Stimulated activated CD4-positive, alpha-beta T cell treated with anti-CD3 and anti-CD28 coated beads, Interleukin-2, amount 100 ng/mL, for 4 hours (primary cell): ENCODE data around the gene TCEAL3.
"Not testable (repeated sequence)": the region's sequence is repeated elsewhere in the genome, so short reads cannot be mapped to it uniquely, and the experiment has no call there.

ENCODE experiments used
- DNase-seq: peaks from one replicate; pipeline ENCODE4 v3.0.0-alpha.2; 2020; ENCODE audit warnings: low read depth

TCEAL3 gene

DNA sequence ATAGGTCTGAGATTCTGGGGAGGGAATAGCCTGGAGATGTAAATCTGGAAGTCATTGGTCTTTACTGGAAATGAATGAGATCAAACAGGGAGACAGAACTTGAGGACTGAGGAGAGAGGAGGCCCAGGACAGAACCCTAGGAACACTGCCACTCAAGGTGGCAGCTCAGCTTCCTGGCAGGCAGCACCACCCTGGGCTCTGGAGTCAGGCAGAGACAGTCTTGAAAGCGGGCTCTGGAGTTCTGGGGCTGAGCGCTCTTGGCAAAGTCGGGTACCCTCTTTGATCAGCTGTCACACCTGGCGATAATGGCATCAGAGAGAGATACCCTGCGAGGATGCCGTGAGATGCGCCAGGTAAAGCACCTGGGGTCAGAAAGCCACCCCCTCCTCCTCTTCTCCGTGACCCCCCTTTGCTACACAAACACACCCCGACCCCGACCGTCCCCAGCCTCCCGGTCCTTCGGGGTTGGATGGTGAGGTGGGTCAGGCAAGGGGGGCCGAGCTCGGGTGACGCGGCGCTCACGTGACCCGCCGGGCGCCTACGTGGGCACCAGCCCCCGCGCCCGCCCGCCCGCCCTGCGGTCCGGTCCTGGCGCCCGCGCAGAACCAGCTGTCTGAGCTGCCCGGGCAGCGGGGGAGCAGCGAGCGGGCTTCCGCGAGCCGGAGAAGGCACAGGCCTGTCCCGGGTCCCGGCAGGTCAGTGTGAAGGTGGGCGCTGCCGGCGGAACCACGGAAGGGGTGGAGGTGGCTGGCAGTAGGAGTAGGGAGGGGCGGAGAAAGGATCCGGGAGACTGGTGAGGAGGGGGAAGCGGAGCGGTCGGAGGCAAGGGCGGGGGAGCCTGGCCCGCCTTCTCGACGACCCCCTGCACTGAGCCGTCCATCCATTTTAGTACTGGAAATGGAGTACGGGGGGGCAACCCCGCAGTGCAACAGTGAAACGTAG, at the start of gene TCEAL3:
Gene TCEAL3 (plus strand): TSS at position 600 of the 942 bp plus-strand sequence. CDS start 1,102 bp downstream, outside the sequence.
- DNase-seq = no peak

GRCh38 chrX:103560256-103560655, 47.5 kb upstream of the TCEAL3 start:
- no peak for DNase-seq

DNA sequence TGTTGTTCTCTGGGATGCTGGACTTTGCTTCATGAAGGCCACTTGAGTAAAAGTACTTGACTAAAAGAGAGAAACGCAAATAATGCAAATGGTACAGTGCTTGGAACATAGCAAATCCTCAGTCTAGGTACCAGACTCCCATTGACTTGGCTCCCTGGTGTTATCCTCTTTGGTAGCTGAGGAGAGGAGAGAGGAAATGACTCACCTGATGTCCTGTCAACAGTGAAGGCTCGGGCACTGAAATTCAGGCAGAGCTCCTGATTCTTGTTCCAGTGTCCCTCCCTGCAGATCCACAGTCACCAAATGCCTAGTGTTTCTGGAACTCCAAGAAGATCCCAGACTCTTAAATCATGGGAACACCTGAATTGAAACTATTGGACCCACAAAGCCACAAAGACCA, 45.0 kb upstream of the TCEAL3 start:
- no peak for DNase-seq

DNA sequence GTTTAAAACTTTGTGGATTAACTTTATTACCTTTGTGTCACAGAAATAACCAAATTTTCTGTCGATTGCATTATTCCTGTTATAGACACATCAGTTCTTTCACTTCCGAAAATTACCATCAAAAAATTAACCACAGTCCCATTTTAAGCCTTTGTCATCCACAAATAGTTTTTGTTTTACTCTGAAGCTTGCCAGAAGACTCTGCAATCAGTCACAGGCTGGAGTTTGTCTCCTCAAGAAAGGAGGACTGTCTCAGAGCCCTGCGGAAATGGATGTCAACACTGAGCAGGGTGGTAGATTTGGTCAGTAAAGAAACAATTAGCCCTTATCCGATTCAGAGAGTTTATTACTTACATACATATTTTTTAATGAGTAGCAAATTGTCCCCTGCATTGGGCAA, 42.6 kb upstream of the TCEAL3 start:
- no peak for DNase-seq

GRCh38 chrX:103565752-103566151, 42.0 kb upstream of the TCEAL3 start:
- no peak for DNase-seq

DNA sequence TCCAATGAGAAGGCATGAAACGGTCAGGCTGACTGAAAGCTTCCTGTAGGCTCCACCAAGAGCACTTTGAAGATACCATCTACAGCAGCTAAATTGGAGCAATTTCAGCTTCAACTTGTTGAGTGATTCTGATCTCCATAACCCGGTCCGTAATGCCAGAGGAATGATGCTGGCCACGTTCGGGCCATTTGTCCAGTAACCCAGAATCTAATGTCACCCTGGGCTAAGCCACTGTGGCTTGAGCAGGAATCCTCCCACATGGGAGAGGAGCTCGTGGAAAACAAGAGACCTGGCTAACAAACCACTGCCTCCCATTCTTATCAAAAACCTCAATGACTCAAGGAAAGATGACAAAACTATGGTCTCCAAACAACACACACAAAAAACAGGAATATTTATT, 36.6 kb upstream of the TCEAL3 start:
- no peak for DNase-seq

DNA sequence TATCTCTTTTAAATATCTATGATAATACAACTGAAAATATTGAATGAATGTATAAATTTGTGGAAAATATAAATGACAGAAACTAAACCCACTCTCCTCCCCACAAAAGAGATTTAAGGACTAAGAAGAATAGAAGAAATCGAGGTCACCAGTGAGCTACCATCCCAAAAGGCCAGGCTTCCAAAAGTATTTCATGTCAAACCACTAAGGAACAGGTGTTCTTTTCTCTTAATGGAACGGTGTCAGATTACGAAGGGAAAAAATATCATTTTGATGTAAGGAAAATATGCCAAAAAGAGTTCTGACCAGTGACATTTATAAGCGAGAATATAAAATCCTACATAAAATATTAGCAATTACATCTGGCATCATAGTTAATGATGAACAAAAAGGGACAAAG, 36.0 kb upstream of the TCEAL3 start:
- no peak for DNase-seq

DNA sequence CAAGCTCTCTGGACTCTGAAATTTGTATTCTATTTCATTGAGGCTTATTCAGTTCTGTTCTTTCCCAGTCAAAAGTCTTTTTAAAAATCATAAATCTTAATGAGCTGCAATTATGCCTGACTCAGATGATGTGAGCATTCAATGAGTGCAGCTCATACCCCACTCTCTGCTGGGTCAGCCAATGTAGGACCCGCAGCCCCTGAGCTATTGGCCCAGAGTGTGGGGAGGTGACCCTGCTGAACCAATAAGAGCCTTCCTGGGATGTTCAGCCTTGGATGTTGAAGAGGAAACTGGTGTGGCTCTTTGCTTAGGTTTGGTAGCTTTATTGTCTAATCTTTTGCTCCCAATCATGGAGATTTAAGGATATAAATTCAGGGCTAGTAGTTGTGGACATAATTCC, 34.6 kb upstream of the TCEAL3 start:
- no peak for DNase-seq

DNA sequence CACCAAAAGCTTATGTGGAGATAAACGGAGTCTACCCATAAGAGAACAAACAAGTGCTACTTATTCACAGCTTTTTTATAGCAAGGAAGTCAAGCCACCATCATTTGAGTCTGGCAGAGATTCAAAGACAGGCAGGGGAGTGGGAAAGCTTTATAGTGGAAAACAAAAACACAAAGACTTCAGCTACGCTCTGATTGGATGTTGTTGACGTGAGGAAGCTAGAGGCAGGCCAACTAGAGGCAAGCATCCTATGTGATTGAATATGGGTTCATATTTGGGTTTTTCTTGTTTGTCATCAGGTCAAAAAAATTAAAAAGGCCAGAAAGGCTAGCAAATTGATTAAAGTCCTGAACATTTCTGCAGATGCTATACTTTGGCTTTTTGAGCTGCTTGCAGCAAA, 23.2 kb upstream of the TCEAL3 start:
- DNase-seq = no peak

GRCh38 chrX:103585411-103586313, 22.1 kb upstream of the TCEAL3 start, which contains the start of gene TCEAL4:
TCEAL4 (plus strand) TSS chrX:103585515; CDS start chrX:103586676, 1,161 bp downstream.
- DNase-seq = no peak

DNA sequence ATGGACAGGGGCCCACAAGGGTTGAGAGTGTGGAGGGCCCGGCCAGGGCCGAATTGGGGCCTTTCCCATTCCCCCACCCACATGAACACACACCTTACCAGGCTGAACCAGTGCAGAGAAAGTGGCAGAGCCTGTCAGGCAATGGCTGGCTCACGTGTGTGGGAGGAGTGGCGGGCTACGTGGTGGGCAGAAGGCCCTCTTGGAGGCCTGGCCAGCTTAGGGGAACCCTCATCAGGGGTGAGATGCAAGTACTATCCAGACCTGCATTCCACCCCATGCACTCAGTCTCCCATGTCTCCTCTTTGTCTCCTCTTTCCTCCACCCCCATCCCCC, 21.5 kb upstream of the TCEAL3 start:
- DNase-seq = no peak

- DNase-seq = no peak
Measured at GRCh38 chrX:103586659-103587058, 21.1 kb upstream of the TCEAL3 start.

DNA sequence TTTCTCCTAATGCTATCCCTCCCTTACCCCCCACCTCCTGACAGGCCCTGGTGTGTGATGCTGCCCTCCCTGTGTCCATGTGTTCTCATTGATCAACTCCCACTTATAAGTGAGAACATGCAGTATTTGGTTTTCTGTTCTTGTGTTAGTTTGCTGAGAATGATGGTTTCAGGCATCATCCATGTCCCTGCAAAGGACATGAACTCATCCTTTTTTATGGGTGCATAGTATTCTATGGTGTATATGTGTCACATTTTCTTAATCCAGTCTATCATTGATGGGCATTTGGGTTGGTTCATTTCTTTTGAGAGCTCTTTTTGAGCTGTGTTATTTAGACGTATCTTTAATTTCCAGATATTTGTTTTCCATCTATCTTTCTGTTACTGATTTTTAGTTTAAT, 15.5 kb upstream of the TCEAL3 start:
- DNase-seq = not testable (repeated sequence)

- DNase-seq = not testable (repeated sequence)
Measured at GRCh38 chrX:103595202-103595601, 12.6 kb upstream of the TCEAL3 start.

GRCh38 chrX:103608306-103608963, 672 bp downstream of the TCEAL3 start:
- DNase-seq = no peak

GRCh38 chrX:103610282-103610681, 2.5 kb downstream of the TCEAL3 start:
- no peak for DNase-seq

- no peak for DNase-seq
Measured at GRCh38 chrX:103613362-103613890, 5.7 kb downstream of the TCEAL3 start.

DNA sequence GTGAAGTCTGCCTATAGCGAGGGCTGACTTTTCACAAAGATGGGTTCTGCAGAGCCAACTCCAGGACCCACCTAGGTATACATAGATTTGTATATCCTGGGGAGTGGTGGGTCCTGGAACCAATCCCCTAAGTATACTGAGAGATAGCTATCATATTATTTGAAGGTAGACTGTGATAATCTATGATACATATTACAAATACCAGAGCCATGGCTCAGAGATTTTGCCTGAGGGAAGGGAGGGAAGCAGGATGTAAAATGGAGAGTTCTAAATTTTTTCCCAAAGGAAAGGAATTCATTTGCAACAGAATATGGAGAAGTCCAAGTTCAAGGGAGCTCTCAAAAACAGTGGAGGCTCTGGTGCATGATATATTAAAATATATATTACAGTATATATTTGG, 7.2 kb downstream of the TCEAL3 start:
- DNase-seq = no peak

DNA sequence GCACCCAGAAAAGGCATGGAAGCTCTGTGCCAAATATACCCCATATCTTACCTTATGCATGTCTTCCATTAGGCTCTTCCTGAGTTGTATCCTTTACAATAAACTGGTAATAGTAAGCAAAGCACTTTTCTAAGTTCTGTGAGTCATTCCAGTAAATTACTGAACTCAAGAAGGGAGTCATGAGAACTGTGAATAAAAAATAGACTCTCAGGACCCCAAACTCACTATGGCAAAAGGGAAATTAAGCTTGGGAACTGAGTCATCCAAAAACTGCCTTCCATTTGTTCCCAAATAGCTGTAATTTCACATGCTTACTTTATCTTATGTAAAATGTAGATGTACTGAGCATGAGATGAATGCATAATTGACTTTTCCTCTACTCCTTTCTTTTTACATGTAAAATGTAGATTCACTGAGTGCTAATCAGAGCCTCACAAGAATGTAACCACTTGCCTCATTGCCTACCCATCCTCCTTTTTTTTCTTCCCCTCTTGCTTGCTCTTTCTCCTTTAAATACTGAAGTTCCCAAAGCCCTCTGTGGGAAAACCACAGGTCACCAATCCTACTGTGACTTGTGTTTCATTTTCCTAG, 8.1 kb downstream of the TCEAL3 start:
- DNase-seq = no peak

GRCh38 chrX:103616676-103617186, 9.0 kb downstream of the TCEAL3 start:
- no peak for DNase-seq

- DNase-seq = no peak
Measured at GRCh38 chrX:103624111-103624510, 16.3 kb downstream of the TCEAL3 start.
